GM12878 (cell line): ENCODE measurements around the gene NUDT14. TPM values are rescaled to one million over a fixed set of nuclear protein-coding genes. Genes with fewer than 3 reads are reported as not detected.

ENCODE experiments used
- ATAC-seq: fragments of 200-7000 bp; cut with Tn5 transposase; 3 replicates; pipeline ENCODE4 v1.9.1; 2020; ENCODE audit warnings: mild to moderate bottlenecking, moderate library complexity
- BruUV-seq: library from RNA; stranded (reverse); fragments of 400-500 nt; replicated peaks from 2 replicates; lab custom pipeline; 2021; lab: Mats Ljungman, UMichigan
- CTCF ChIA-PET: fragments of 300-600 bp; sonication (Branson Sonifier 250); formaldehyde crosslinking; extraction: SDS; loops from one replicate; lab custom pipeline; 2021; ENCODE audit warnings: inconsistent platforms; lab: Yijun Ruan, JAX
- POLR2A ChIA-PET: fragments of 350-600 bp; formaldehyde crosslinking; extraction: SDS; loops from one replicate; lab custom pipeline; 2021; ENCODE audit warnings: inconsistent platforms; lab: Charles Lee
- RAD21 ChIA-PET: fragments of 300-600 bp; sonication (Branson Sonifier 250); formaldehyde crosslinking; loops from one replicate; lab custom pipeline; 2023; ENCODE audit warnings: antibody characterized with exemption; ENCODE audit not compliant: unreplicated experiment; lab: Charles Lee
- SMC1A ChIA-PET: fragments of 300-600 bp; sonication (Branson Sonifier 250); formaldehyde crosslinking; loops from one replicate; lab custom pipeline; 2023; ENCODE audit not compliant: unreplicated experiment, uncharacterized antibody; lab: Charles Lee
- DNase-seq: peaks from one replicate; pipeline ENCODE4 v3.0.0-alpha.2; 2011; ENCODE audit warnings: low read depth, low spot score
- FAIRE-seq: peaks from 3 replicates; lab custom pipeline; 2011; peaks lifted over from hg19 to GRCh38; lab: Jason Lieb, UNC
- H2AFZ ChIP-seq: 2 replicates; pipeline ENCODE4 v1.6.0; 2011; ENCODE audit warnings: low read depth, low read length, control low read depth; ENCODE audit not compliant: control insufficient read depth
- H3K27ac ChIP-seq: 2 replicates; pipeline ENCODE4 v1.5.1; 2011; ENCODE audit warnings: control low read depth; ENCODE audit not compliant: control insufficient read depth, insufficient read depth
- H3K27me3 ChIP-seq, 2 experiments: replicated peaks in 1 of 2; 2 replicates each; pipeline versions ENCODE4 v1.6.0 to v1.6.1; 2011; ENCODE audit warnings: low read length in 1 of 2; ENCODE audit not compliant: control insufficient read depth in 2 of 2, insufficient read depth in 2 of 2
- H3K36me3 ChIP-seq, 2 experiments: 2 replicates each; pipeline ENCODE4 v1.5.1; 2011; ENCODE audit warnings: low read length in 1 of 2; ENCODE audit not compliant: control insufficient read depth in 2 of 2, insufficient read depth in 2 of 2
- H3K4me1 ChIP-seq: 2 replicates; pipeline ENCODE4 v1.6.1; 2011; ENCODE audit warnings: mild to moderate bottlenecking, low read length, moderate library complexity, mixed read lengths; ENCODE audit not compliant: control insufficient read depth, insufficient read depth
- H3K4me2 ChIP-seq: 2 replicates; pipeline ENCODE4 v1.6.0; 2011; ENCODE audit warnings: control low read depth; ENCODE audit not compliant: control insufficient read depth, insufficient read depth
- H3K4me3 ChIP-seq: fragments of 200-600 bp; sonication (generic); 2 replicates; pipeline ENCODE4 v1.5.1; 2016
- H3K79me2 ChIP-seq: 2 replicates; pipeline ENCODE4 v1.6.0; 2011; ENCODE audit warnings: low read length; ENCODE audit not compliant: control insufficient read depth, insufficient read depth
- H3K9ac ChIP-seq: 2 replicates; pipeline ENCODE4 v1.8.0; 2011; ENCODE audit warnings: low read length, control low read depth, mixed read lengths; ENCODE audit not compliant: control insufficient read depth, insufficient read depth
- H3K9me3 ChIP-seq: replicated peaks from 3 replicates; pipeline ENCODE4 v1.5.1; 2011; ENCODE audit warnings: mild to moderate bottlenecking, low read length; ENCODE audit not compliant: control insufficient read depth, insufficient read depth
- H4K20me1 ChIP-seq: 2 replicates; pipeline ENCODE4 v1.6.0; 2011; ENCODE audit not compliant: control insufficient read depth, insufficient read depth
- BCL3 ChIP-seq: IDR thresholded peaks from 2 replicates; pipeline ENCODE4 v1.6.1; 2011; ENCODE audit warnings: borderline replicate concordance, low read depth, mild to moderate bottlenecking, moderate library complexity, low read length; ENCODE audit not compliant: insufficient read depth, poor library complexity, severe bottlenecking
- BHLHE40 ChIP-seq, 2 experiments: fragments of 450-650 bp in 1 of 2; IDR thresholded peaks; 2 replicates each; pipeline ENCODE4 v1.6.1; 2011 to 2017; ENCODE audit warnings: low read depth in 2 of 2, borderline replicate concordance in 1 of 2, improper control_type of control experiment in 1 of 2, low read length in 1 of 2, mild to moderate bottlenecking in 1 of 2
- BRCA1 ChIP-seq: IDR thresholded peaks from 2 replicates; pipeline ENCODE4 v1.6.1; 2011; ENCODE audit warnings: low read depth, low read length, improper control_type of control experiment
- CBFB ChIP-seq: IDR thresholded peaks from 2 replicates; pipeline ENCODE4 v1.6.1; 2016; ENCODE audit warnings: antibody characterized with exemption, low read depth
- NFIC ChIP-seq: IDR thresholded peaks from 2 replicates; pipeline ENCODE4 v1.6.1; 2012; ENCODE audit warnings: low read depth, mild to moderate bottlenecking, inconsistent platforms, low read length, moderate library complexity
- PAX5 ChIP-seq: IDR thresholded peaks from 2 replicates; pipeline ENCODE4 v1.6.1; 2011; ENCODE audit warnings: low read depth, low read length, borderline replicate concordance
- SIN3A ChIP-seq: IDR thresholded peaks from 2 replicates; pipeline ENCODE4 v1.6.1; 2012; ENCODE audit warnings: low read depth, low read length, improper control_type of control experiment
- YY1 ChIP-seq: IDR thresholded peaks from 2 replicates; pipeline ENCODE4 v1.6.1; 2011; ENCODE audit warnings: low read depth, mild to moderate bottlenecking, low read length
- ZBTB11 ChIP-seq: fragments of 450-650 bp; formaldehyde crosslinking; IDR thresholded peaks from 2 replicates; pipeline ENCODE4 v1.5.0; 2022; ENCODE audit warnings: mild to moderate bottlenecking, missing genetic modification characterization
- ZBTB33 ChIP-seq: fragments of 450-650 bp; IDR thresholded peaks from 2 replicates; pipeline ENCODE4 v1.6.1; 2017; ENCODE audit warnings: mild to moderate bottlenecking
- ZNF622 ChIP-seq: fragments of 450-650 bp; IDR thresholded peaks from 2 replicates; pipeline ENCODE4 v1.6.1; 2017; ENCODE audit warnings: mild to moderate bottlenecking, inconsistent platforms
- ZZZ3 ChIP-seq: IDR thresholded peaks from 2 replicates; pipeline ENCODE4 v1.6.1; 2011; ENCODE audit warnings: low read depth; ENCODE audit not compliant: control insufficient read depth, insufficient read length
- WGBS: methylation state at CpG from one replicate; pipeline ENCODE4 v1.1.6; 2016; ENCODE audit warnings: low lambda C conversion rate; ENCODE audit not compliant: insufficient replicate concordance, insufficient coverage; ENCODE audit errors: missing lambda C conversion rate; 5-methylcytosine and 5-hydroxymethylcytosine counted together
- in situ Hi-C: fragments of 300-500 bp; cut with MboI; formaldehyde crosslinking; loops from 9 replicates; pipeline ENCODE4 v1.14.3; 2018; ENCODE audit warnings: mixed read lengths
- intact Hi-C: fragments of 100-400 bp; cut with micrococcal nuclease; formaldehyde crosslinking; loops from one replicate; pipeline ENCODE4 v1.14.2; 2022; ENCODE audit not compliant: unreplicated experiment
- polyA plus RNA-seq, 11 experiments: library from polyadenylated mRNA; depleted of rRNA in 4 of 11; unstranded in 6 of 11; stranded (reverse) in 5 of 11; fragments of >200 nt; fragmentation: Nextera tagmentation in 4 of 11; fragmentation: Illumina TruSeq in 1 of 11; extraction: Ambion mirVana in 4 of 11; extraction: Trizol in 1 of 11; gene quantifications; 1 replicate in 1 of 11; 2 replicates in 10 of 11; pipeline versions ENCODE4 v1.2.1 to v1.2.3, GENCODE V29; 2011 to 2016; ENCODE audit warnings: inconsistent platforms in 2 of 11, missing spikeins in 2 of 11, low read depth in 1 of 11
- total RNA-seq, 4 experiments: library from RNA; depleted of rRNA in 3 of 4; stranded (reverse); fragments of >200 nt in 3 of 4; fragmentation: Illumina TruSeq in 1 of 4; extraction: Trizol in 1 of 4; gene quantifications; 2 replicates each; pipeline versions ENCODE4 v1.2.1 to v1.2.3, GENCODE V29; 2013 to 2021

NUDT14 gene
- total and polyA plus RNA-seq, 10 of the 15 experiments (the other 5 are each of a cell fraction or from before 2014, with no cell fraction given): 0.62 to 6.8 (median 4.3) TPM; not detected in 1

- no peak for TF ChIP-seq ZBTB11 (CRISPR knock-in tag)
- TF ChIP-seq YY1: no peak
- no peak for TF ChIP-seq SIN3A
- TF ChIP-seq ZZZ3: no peak
Measured at GRCh38 chr14:105137481-105138020, 43.6 kb downstream of the NUDT14 start (continued).

- Histone ChIP-seq H4K20me1 (no peaks in the 10 kb centered on the region), H3K4me1 (no peaks in the 10 kb centered on the region), H3K79me2 (no peaks in the 10 kb centered on the region), H2AFZ (no peak overlapping the region), H3K9me3 (peaks cover 8% of the 10 kb centered on the region; the same call in 2 of the 3 replicates), H3K27me3 (no peaks in the 10 kb centered on the region), H3K4me3 (no peak overlapping the region), H3K9ac (no peak overlapping the region), H3K36me3 (no peaks in the 10 kb centered on the region), H3K4me2 (no peak overlapping the region), H3K27ac (no peak overlapping the region)
- no peak for FAIRE-seq
- no peak for ATAC-seq
- ChIA-PET RAD21 (no interaction called here), CTCF (no interaction called here), POLR2A (no interaction called here), SMC1A (no interaction called here)
- in situ Hi-C loops: no loop called here
- intact Hi-C loops: no loop called here
- TF ChIP-seq BCL3: no peak
- TF ChIP-seq ZNF622: no peak
- no peak for TF ChIP-seq NFIC
- no peak for TF ChIP-seq CBFB
- TF ChIP-seq ZBTB33: no peak
- no peak for TF ChIP-seq PAX5
- TF ChIP-seq BHLHE40 (IDR thresholded peaks at IDR 0.05; ENCODE audit: borderline replicate concordance in 1 of 2, low read depth in 2 of 2, low read length in 1 of 2): no peak
- TF ChIP-seq BRCA1: no peak
- WGBS: 73% methylated on average over 49 of the region's 50 CpGs
- no TSS peak for BruUV-seq
- DNase-seq: no peak
Measured at GRCh38 chr14:105136401-105137322, 44.5 kb downstream of the NUDT14 start.
